IPS DF 6.9 (cell line): ENCODE data around the gene EDA.

Experiments used
- DNase-seq: peaks from one replicate; pipeline ENCODE4 v3.0.0-alpha.2; 2013; ENCODE audit warnings: low read depth, low spot score
- H3K27ac ChIP-seq: one replicate; pipeline ENCODE4 v1.5.1; 2013; ENCODE audit warnings: low read length, control low read depth
- H3K27me3 ChIP-seq: 2 replicates; pipeline ENCODE4 v1.6.1; 2013; ENCODE audit warnings: mild to moderate bottlenecking, low read length; ENCODE audit not compliant: control insufficient read depth, insufficient read depth
- H3K36me3 ChIP-seq: 2 replicates; pipeline ENCODE4 v1.6.1; 2013; ENCODE audit warnings: low read length; ENCODE audit not compliant: control insufficient read depth, insufficient read depth
- H3K4me1 ChIP-seq: 2 replicates; pipeline ENCODE4 v1.6.1; 2013; ENCODE audit warnings: low read length; ENCODE audit not compliant: control insufficient read depth, insufficient read depth
- H3K4me3 ChIP-seq: 2 replicates; pipeline ENCODE4 v1.5.1; 2013; ENCODE audit warnings: mild to moderate bottlenecking, low read length
- H3K9me3 ChIP-seq: 2 replicates; pipeline ENCODE4 v1.6.1; 2013; ENCODE audit warnings: low read length, inconsistent platforms; ENCODE audit not compliant: control insufficient read depth, insufficient read depth
- WGBS: extraction: QIAGEN DNeasy Blood & Tissue Kit; methylation state at CpG from one replicate; pipeline ENCODE4 v1.1.7; 2013; ENCODE audit warnings: mixed read lengths, missing lambda C conversion rate; ENCODE audit not compliant: insufficient read length, insufficient coverage; 5-methylcytosine and 5-hydroxymethylcytosine counted together

EDA gene

DNA sequence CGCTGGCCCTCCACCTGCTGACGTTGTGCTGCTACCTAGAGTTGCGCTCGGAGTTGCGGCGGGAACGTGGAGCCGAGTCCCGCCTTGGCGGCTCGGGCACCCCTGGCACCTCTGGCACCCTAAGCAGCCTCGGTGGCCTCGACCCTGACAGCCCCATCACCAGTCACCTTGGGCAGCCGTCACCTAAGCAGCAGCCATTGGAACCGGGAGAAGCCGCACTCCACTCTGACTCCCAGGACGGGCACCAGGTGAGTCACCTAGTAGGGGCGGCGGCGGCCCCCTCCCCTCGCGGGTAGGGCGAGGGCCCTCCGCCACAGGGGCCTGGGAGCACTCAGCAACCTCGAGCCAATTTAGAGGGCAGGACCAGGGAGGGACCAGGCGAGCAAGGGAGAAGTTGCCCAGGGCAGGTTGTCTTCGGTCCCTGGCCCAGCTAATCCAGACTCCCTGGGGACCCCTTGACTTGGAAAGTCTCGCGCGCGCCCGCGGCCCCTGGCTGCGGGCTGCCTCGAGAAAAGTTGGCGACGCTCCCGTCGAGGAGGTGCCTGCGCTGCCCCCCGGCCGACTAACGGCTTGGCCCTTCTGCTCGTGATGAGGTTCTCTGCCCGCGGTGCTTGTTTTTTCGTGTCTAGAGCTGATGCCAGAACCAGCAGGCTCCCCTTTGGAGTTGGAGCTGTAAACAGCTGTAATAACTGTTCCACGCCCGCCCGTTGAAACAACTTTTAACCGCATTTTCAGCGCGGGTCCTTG, 717 bp downstream of the EDA start:
- H3K4me1 ChIP-seq, result no peaks in the 10 kb centered on the region; the same call in 1 of the 2 replicates
- peak overlapping the region; percentile 64; the same call in 1 of the 2 replicates for H3K4me3 ChIP-seq
- no peaks in the 10 kb centered on the region for H3K27me3 ChIP-seq
- no peak for DNase-seq
- no peaks in the 10 kb centered on the region for H3K36me3 ChIP-seq
- H3K9me3 ChIP-seq, result no peaks in the 10 kb centered on the region
- whole genome bisulfite sequencing, result no CpG with 5 or more reads among the region's 53 CpGs
- H3K27ac ChIP-seq, result no peak overlapping the region

DNA sequence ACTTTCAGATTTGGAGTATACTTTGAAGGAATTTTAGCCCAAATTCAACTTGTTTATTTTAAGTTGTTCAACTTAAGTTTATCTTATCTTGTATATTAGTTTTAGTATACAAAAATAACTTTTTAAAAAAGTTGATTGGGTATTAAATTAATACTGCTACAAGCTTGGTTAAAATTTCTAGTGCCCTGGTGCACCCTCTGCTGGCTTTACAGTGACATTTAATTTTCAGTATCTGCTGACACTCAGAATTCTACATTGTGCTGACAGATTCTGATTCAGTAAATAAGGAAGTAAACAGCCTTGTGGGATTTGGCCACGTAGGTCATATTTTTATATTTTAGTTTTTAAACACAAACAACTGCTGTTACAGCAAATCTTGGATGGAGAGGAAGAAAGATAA, 2.9 kb downstream of the EDA start:
- WGBS, result no CpG with 5 or more reads among the region's 1 CpG
- no peaks in the 10 kb centered on the region for H3K36me3 ChIP-seq
- DNase-seq, result no peak
- no peaks in the 10 kb centered on the region for H3K9me3 ChIP-seq
- H3K4me1 ChIP-seq, result no peaks in the 10 kb centered on the region; the same call in 1 of the 2 replicates
- no peak overlapping the region for H3K4me3 ChIP-seq
- no peaks in the 10 kb centered on the region for H3K27me3 ChIP-seq
- H3K27ac ChIP-seq, result no peak overlapping the region

DNA sequence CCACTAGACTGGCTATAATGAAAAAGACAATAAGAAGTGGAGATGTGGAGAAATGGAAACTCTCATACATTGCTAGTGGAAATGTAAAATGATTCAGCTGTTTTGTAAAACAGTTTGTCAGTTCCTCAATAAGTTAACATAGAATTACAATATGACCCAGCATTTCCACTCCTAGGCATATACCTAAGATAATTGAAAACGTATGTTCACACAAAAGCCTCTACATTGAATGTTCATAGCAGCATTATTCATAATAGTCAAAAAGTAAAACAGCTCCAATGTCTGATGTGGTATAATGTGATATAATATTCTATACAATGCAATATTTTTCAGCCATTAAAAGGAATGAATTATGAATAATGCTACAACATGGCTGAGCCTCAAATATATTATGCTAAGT, 10.2 kb downstream of the EDA start:
- Histone ChIP-seq H3K27ac (no peak overlapping the region), H3K4me1 (no peaks in the 10 kb centered on the region), H3K36me3 (no peaks in the 10 kb centered on the region), H3K9me3 (no peaks in the 10 kb centered on the region), H3K27me3 (no peaks in the 10 kb centered on the region), H3K4me3 (no peak overlapping the region)
- DNase-seq, result no peak
- WGBS, result no CpG with 5 or more reads among the region's 1 CpG

- no peaks in the 10 kb centered on the region for H3K36me3 ChIP-seq
- no peak for DNase-seq
- no peak overlapping the region for H3K4me3 ChIP-seq
- no peak overlapping the region for H3K27ac ChIP-seq
- WGBS, result no CpG with 5 or more reads among the region's 2 CpGs
- no peaks in the 10 kb centered on the region for H3K9me3 ChIP-seq
- H3K27me3 ChIP-seq, result no peaks in the 10 kb centered on the region
- H3K4me1 ChIP-seq, result no peaks in the 10 kb centered on the region
These were observed 11.8 kb downstream of the EDA start for GRCh38 chrX:69627744-69628143.

GRCh38 chrX:69630147-69630546, 14.2 kb downstream of the EDA start:
- H3K27ac ChIP-seq, result no peak overlapping the region
- no CpG with 5 or more reads among the region's 2 CpGs for WGBS

DNA sequence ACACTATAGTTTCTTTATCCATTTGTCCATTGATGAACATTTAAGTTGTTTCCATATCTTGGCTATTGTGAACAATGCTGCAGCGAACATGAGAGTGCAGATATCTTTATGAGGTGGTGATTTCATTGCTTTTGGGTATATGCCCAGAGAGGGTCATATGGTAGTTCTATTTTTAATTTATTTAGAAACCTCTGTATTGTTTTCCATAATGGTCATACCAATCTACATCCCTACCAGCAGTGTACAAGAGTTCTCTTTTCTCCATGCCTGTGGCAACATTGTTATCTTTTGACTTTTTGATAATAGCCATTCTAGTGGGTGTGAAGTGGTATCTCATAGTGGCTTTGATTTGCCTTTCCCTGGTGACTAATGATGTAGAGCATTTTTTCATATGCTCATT, 48.8 kb downstream of the EDA start:
- Histone ChIP-seq H3K9me3 (no peaks in the 10 kb centered on the region), H3K4me3 (no peak overlapping the region), H3K27ac (no peak overlapping the region), H3K36me3 (no peaks in the 10 kb centered on the region), H3K27me3 (no peaks in the 10 kb centered on the region), H3K4me1 (no peaks in the 10 kb centered on the region)
- no CpG with 5 or more reads among the region's 1 CpG for WGBS
- no peak for DNase-seq

More at GRCh38 chrX:69630147-69630546, 14.2 kb downstream of the EDA start:
- H3K9me3 ChIP-seq, result no peaks in the 10 kb centered on the region
- no peaks in the 10 kb centered on the region for H3K27me3 ChIP-seq
- H3K36me3 ChIP-seq, result no peaks in the 10 kb centered on the region
- no peak overlapping the region for H3K4me3 ChIP-seq
- DNase-seq, result no peak
- H3K4me1 ChIP-seq, result no peaks in the 10 kb centered on the region

- no CpG with 5 or more reads among the region's 2 CpGs for whole genome bisulfite sequencing
- Histone ChIP-seq H3K27ac (no peak overlapping the region), H3K9me3 (no peaks in the 10 kb centered on the region), H3K27me3 (no peaks in the 10 kb centered on the region), H3K36me3 (no peaks in the 10 kb centered on the region), H3K4me3 (no peak overlapping the region), H3K4me1 (no peaks in the 10 kb centered on the region)
- DNase-seq, result no peak
These were observed 54.2 kb downstream of the EDA start for GRCh38 chrX:69670001-69670555.

DNA sequence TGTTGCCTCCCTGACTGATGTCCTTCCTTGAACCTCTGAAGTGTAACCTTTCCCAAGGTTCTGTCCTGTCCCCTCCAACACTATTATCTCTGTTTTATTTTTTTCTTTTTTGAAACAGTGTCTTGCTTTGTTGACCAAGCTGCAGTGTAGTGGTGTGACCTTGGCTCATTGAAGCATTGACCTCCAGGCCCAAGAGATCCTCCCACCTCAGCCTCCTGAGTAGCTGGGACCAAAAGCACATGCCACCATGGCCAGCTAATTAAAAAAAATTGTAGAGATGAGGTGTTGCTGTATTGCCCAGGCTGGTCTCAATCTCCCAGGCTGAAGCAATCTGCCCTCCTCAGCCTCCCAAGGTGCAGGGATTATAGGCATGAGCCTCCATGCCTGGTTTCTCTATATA, 59.0 kb downstream of the EDA start:
- no peaks in the 10 kb centered on the region for H3K27me3 ChIP-seq
- H3K4me1 ChIP-seq, result no peaks in the 10 kb centered on the region
- no peaks in the 10 kb centered on the region for H3K9me3 ChIP-seq
- no peaks in the 10 kb centered on the region for H3K36me3 ChIP-seq
- no peak overlapping the region for H3K27ac ChIP-seq
- H3K4me3 ChIP-seq, result no peak overlapping the region
- no peak for DNase-seq

- no peaks in the 10 kb centered on the region for H3K9me3 ChIP-seq
- H3K4me3 ChIP-seq, result no peak overlapping the region
- no peaks in the 10 kb centered on the region for H3K4me1 ChIP-seq
- WGBS, result no CpG with 5 or more reads among the region's 2 CpGs
- no peak for DNase-seq
- H3K27me3 ChIP-seq, result no peaks in the 10 kb centered on the region
- no peaks in the 10 kb centered on the region for H3K36me3 ChIP-seq
- no peak overlapping the region for H3K27ac ChIP-seq
These were observed 89.9 kb downstream of the EDA start for GRCh38 chrX:69705818-69706217.

GRCh38 chrX:69718102-69718501, 102.2 kb downstream of the EDA start:
- no CpG with 5 or more reads among the region's 1 CpG for WGBS
- no peaks in the 10 kb centered on the region for H3K9me3 ChIP-seq
- no peaks in the 10 kb centered on the region for H3K4me1 ChIP-seq
- no peak overlapping the region for H3K27ac ChIP-seq
- H3K4me3 ChIP-seq, result no peak overlapping the region
- H3K27me3 ChIP-seq, result no peaks in the 10 kb centered on the region
- no peaks in the 10 kb centered on the region for H3K36me3 ChIP-seq
- no peak for DNase-seq

- H3K27me3 ChIP-seq, result no peaks in the 10 kb centered on the region
- no peaks in the 10 kb centered on the region; the same call in none of the 2 replicates for H3K4me1 ChIP-seq
- H3K9me3 ChIP-seq, result no peaks in the 10 kb centered on the region
- DNase-seq, result no peak
- no peak overlapping the region for H3K27ac ChIP-seq
- H3K36me3 ChIP-seq, result no peaks in the 10 kb centered on the region
- WGBS, result no CpG with 5 or more reads among the region's 2 CpGs
- no peak overlapping the region for H3K4me3 ChIP-seq
These were observed 108.4 kb downstream of the EDA start for GRCh38 chrX:69724307-69724706.
